Spleen (tissue), 7 donors: ENCODE measurements around the gene PITPNC1.

Source experiments
- CTCF ChIP-seq, 11 experiments: fragments of 200-600 bp in 7 of 11; fragments of 450-650 bp in 4 of 11; sonication (generic) in 4 of 11; IDR thresholded peaks in 8 of 11; conservative IDR thresholded peaks in 3 of 11; 1 replicate in 7 of 11; 2 replicates in 4 of 11; pipeline versions ENCODE4 v1.4.0 to v1.8.0; 2016 to 2021; ENCODE audit warnings: antibody characterized with exemption in 11 of 11, inconsistent platforms in 4 of 11, mild to moderate bottlenecking in 1 of 11
- POLR2A ChIP-seq, 3 donors: fragments of 450-650 bp; IDR thresholded peaks; one replicate each; pipeline ENCODE4 v1.5.1; 2017; ENCODE audit warnings: antibody characterized with exemption in 3 of 3, mild to moderate bottlenecking in 1 of 3
- POLR2AphosphoS5 ChIP-seq, 3 donors: sonication (generic); formaldehyde crosslinking; IDR thresholded peaks; one replicate each; pipeline ENCODE4 v1.5.1; 2017; ENCODE audit warnings: antibody characterized with exemption in 3 of 3
- donor health status: DM: no; HTN: no; CAD: no; lungs with moderate emphysema.
- donor health status: DM: no; HTN: no; CAD: no.
- donor health status: DM: no; HTN: no; CAD: no.

- TF ChIP-seq POLR2A (IDR thresholded peaks at IDR 0.05) (no peak), CTCF (IDR thresholded peaks at IDR 0.05 in 8 of 11, conservative IDR thresholded peaks at IDR 0.05 in 3 of 11) (no peak), POLR2AphosphoS5 (IDR thresholded peaks at IDR 0.05) (peak in 1 of 3 donors; percentile 48)
These were observed 58.0 kb downstream of the PITPNC1 start for GRCh38 chr17:67435122-67435521.
